ENCODE measurements around the gene TSR1. TPM values are rescaled to one million over a fixed set of nuclear protein-coding genes. Genes with fewer than 3 reads are reported as not detected.

The TSR1 gene
- total and polyA plus RNA-seq, 7 donors: 6.7 to 56.3 (median 21.9) TPM

DNA sequence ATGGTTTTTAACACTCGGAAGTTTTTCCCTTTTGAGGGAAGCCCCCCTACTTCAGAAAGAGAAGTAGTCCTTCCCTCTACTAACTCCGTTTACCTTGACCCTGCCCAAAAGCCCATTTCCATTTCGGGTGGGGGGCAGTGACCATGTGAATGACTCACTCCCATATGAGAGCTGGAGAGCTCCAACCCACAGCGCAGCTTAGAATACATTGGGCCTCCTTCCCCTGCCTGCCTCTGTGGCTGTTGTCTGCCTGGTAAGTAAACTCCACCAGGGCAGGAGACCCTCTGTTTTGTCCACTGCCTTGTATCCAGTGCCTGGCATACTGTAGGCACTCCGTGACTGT, 2.0 kb upstream of the TSR1 start:
- Histone ChIP-seq H3K27me3 (no peaks in the 10 kb centered on the region), H3K9me3 (no peaks in the 10 kb centered on the region), H3K36me3 (peaks cover 1 to 28% (median 15%) of the 10 kb centered on the region in 4 donors), H3K4me1 (peaks cover 0 to 33% (median 20%) of the 10 kb centered on the region in 4 donors), H3K27ac (peak overlapping the region; percentile 89 to 97 (median 93)), H3K4me3 (peak overlapping the region; percentile 66 to 100 (median 96))
- 15 to 30% methylated on average over 5 of the region's 5 CpGs for WGBS, 2 donors
- TF ChIP-seq, protein P1, sequence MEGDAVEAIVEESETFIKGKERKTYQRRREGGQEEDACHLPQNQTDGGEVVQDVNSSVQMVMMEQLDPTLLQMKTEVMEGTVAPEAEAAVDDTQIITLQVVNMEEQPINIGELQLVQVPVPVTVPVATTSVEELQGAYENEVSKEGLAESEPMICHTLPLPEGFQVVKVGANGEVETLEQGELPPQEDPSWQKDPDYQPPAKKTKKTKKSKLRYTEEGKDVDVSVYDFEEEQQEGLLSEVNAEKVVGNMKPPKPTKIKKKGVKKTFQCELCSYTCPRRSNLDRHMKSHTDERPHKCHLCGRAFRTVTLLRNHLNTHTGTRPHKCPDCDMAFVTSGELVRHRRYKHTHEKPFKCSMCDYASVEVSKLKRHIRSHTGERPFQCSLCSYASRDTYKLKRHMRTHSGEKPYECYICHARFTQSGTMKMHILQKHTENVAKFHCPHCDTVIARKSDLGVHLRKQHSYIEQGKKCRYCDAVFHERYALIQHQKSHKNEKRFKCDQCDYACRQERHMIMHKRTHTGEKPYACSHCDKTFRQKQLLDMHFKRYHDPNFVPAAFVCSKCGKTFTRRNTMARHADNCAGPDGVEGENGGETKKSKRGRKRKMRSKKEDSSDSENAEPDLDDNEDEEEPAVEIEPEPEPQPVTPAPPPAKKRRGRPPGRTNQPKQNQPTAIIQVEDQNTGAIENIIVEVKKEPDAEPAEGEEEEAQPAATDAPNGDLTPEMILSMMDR (IDR thresholded peaks at IDR 0.05): no peak
- TF ChIP-seq EP300 (IDR thresholded peaks at IDR 0.05) (no peak), POLR2A (IDR thresholded peaks at IDR 0.05) (no peak), POLR2AphosphoS5 (IDR thresholded peaks at IDR 0.05) (no peak)
- intact Hi-C loops (cut with DNase I): loop anchor here (10.0 kb wide), 1 partner anchor 77 kb away; no protein-coding TSS in a partner anchor
- DNase-seq: peak; percentile 66

DNA sequence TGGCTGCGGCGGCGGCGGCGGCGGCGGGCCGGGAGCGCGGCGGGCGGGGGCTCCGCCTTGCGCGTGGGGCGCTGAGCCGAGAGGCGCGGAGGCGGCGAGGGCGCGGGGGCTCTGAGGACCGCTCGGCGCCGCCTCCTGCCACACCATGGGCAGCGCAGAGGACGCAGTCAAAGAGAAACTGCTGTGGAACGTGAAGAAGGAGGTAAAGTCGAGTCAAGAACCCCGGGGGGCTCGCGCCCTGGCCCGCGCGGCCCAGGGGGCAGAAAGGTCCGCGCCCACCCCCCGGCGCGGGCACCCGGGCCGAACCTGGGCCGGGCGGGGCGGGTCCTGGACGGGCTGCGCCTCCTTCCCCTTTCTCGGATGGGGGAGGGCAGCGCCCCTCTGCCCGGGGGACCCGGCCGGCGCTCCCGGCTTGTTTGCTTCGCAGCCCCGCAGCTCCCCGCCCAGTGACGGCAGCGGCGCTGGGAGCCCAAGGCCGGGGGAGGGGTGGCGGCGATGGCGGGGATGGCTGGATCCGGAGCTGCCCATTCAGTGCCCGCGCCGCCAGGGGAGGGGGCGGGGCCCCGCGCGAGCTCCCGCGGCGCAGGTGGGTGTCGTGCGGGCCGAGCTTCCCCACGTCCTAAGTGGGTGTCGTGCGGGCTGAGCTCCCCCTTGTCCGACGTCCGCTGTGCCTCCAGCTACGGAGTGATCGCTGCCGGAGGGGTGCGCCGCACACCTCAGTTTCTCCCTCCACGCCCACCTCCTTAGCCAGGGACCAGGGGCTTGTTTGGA, 1.5 kb upstream of the TSR1 start:
- intact Hi-C loops (cut with DNase I): loop anchor here (2.0 to 10.0 kb wide), 2 partner anchors 35 to 77 kb away; partner anchors contain the start of genes SMG6 and SRR
- WGBS, 2 donors: 1% methylated on average over 92 of the region's 92 CpGs
- peak overlapping the region; percentile 66 to 100 (median 96) for H3K4me3 ChIP-seq
- TF ChIP-seq POLR2A (IDR thresholded peaks at IDR 0.05) (no peak), POLR2AphosphoS5 (IDR thresholded peaks at IDR 0.05) (peak; percentile 54 to 78 (median 66))
- DNase-seq: peak; percentile 83
- H3K4me1 ChIP-seq: peaks cover 0 to 33% (median 20%) of the 10 kb centered on the region in 4 donors
- H3K9me3 ChIP-seq: no peaks in the 10 kb centered on the region
- H3K27me3 ChIP-seq: no peaks in the 10 kb centered on the region
- peak overlapping the region; percentile 89 to 97 (median 93) for H3K27ac ChIP-seq
- peaks cover 5 to 32% (median 21%) of the 10 kb centered on the region in 4 donors for H3K36me3 ChIP-seq

DNA sequence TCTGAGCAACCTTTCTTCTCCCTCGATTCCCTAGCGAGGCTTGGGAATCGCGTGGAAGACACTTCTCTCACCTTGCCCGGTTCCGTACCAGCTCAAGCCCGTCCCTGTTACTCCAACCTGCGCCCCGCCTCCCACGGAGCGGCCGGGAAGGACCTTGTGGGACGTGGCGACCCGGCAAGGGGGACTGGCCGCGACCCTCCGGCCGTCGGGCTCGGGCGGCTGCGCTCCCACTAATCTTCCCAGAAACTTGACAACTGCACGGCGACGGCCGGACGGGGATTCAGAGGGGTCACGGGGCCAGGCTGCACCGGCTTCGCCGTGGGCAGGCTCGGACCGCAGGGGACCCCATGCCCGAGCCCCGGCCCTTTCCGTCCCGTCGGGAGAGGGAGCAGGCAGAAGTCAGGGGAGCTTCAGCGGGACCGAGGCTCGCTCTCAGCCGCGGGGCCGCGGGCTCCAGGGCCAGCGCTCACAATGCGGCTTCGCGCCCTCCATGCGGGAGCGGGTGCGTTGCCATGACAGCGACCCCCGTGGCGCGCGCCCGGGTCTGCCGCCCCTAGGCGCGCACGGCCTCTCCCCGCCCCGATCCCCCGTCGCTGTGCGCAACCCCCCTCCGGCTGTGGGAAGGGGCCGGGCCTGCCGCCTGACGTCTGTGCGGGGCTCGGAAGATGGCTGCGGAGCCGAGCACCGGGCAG, 741 bp upstream of the TSR1 start, which contains the start of gene SGSM2:
Gene SGSM2, plus strand, starts transcription at position 650 of the 692 bp plus-strand sequence. CDS start 188 bp downstream, outside the sequence.
- H3K4me1 ChIP-seq: peaks cover 0 to 33% (median 20%) of the 10 kb centered on the region in 4 donors
- peaks cover 5 to 39% (median 27%) of the 10 kb centered on the region in 4 donors for H3K36me3 ChIP-seq
- intact Hi-C loops (cut with DNase I): loop anchor here (2.0 to 10.0 kb wide), 2 partner anchors 34 to 78 kb away; partner anchors contain the start of genes SMG6 and SRR
- TF ChIP-seq POLR2AphosphoS5 (IDR thresholded peaks at IDR 0.05) (peak; percentile 2 to 35 (median 7)), EP300 (IDR thresholded peaks at IDR 0.05) (no peak)
- DNase-seq: peak; percentile 85
- no peaks in the 10 kb centered on the region for H3K27me3 ChIP-seq
- H3K4me3 ChIP-seq: peak within 1 kb of the TSS; percentile 66 to 100 (median 96)
- H3K9me3 ChIP-seq: no peaks in the 10 kb centered on the region
- H3K27ac ChIP-seq: peak within 1 kb of the TSS; percentile 89 to 97 (median 93)
- 1% methylated on average over 77 of the region's 77 CpGs for WGBS, 2 donors

DNA sequence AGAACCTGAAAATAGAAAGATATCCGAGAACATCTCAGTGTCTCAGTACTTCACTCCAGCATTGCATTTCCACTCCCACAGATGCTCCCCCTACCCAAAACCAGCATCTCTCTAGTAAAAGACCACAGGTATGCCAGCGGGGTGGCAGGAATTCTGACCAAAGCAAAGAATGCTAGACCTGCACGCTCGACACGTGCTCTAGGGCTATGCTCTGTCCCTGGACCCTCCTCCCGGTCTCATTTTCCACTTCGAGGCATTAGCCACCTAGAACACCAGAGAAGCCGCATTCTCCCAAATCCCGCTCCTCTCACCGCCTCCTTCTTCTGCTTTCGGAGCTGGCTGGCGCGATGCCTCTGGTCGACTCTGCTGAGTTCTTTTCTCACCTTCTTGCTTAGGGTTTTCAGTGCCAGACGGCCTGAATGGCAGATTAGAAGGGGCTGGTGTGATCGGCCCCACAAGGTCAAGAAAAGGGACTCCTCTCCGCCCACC, 487 bp downstream of the TSR1 start:
- Histone ChIP-seq H3K27me3 (no peaks in the 10 kb centered on the region), H3K36me3 (peaks cover 18 to 46% (median 38%) of the 10 kb centered on the region in 4 donors), H3K4me1 (peaks cover 0 to 33% (median 20%) of the 10 kb centered on the region in 4 donors), H3K27ac (peak overlapping the region; percentile 89 to 97 (median 93)), H3K4me3 (peak overlapping the region; percentile 66 to 100 (median 96)), H3K9me3 (no peaks in the 10 kb centered on the region)
- DNase-seq: peak; percentile 56
- intact Hi-C loops (cut with DNase I): loop anchor here (2.0 to 10.0 kb wide), 2 partner anchors 33 to 79 kb away; partner anchors contain the start of genes SMG6 and SRR
- TF ChIP-seq POLR2A (IDR thresholded peaks at IDR 0.05): no peak
- TF ChIP-seq, protein P1 (IDR thresholded peaks at IDR 0.05): no peak
- TF ChIP-seq EP300 (IDR thresholded peaks at IDR 0.05): no peak
- 1 to 3% methylated on average over 17 of the region's 17 CpGs for WGBS, 2 donors

DNA sequence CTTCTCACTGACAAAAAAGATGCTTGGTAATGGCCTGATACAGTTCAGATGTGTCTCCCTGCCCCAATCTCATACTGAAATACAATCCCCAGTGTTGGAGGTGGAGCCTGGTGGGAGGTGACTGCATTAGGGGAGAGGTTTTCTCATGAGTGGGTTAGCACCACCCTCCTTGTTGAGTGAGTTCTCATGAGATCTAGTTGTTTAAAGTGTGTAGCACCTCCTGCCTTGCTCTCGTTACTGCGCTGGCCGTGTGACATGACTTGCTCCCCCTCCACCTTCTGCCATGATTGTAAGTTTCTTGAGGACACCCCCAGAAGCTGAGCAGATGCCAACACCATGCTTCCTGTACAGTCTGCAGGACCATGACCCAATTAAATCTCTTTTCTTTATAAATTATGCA, 5.0 kb downstream of the TSR1 start:
- WGBS, 2 donors: 56 to 61% methylated on average over 3 of the region's 3 CpGs
- H3K36me3 ChIP-seq: peaks cover 26 to 89% (median 61%) of the 10 kb centered on the region in 4 donors
- TF ChIP-seq, protein P1 (IDR thresholded peaks at IDR 0.05): no peak
- no peak for TF ChIP-seq POLR2A (IDR thresholded peaks at IDR 0.05)
- no peak for TF ChIP-seq POLR2AphosphoS5 (IDR thresholded peaks at IDR 0.05)
- no peak for TF ChIP-seq EP300 (IDR thresholded peaks at IDR 0.05)

More for the DNA sequence above, 5.0 kb downstream of the TSR1 start:
- DNase-seq: no peak
- H3K4me1 ChIP-seq: peaks cover 0 to 18% (median 13%) of the 10 kb centered on the region in 4 donors
- no peak overlapping the region for H3K27ac ChIP-seq
- no peaks in the 10 kb centered on the region for H3K27me3 ChIP-seq
- intact Hi-C loops (cut with DNase I): loop anchor here (10.0 kb wide), 1 partner anchor 83 kb away; no protein-coding TSS in a partner anchor
- H3K4me3 ChIP-seq: no peak overlapping the region
- no peaks in the 10 kb centered on the region for H3K9me3 ChIP-seq

Measured in sigmoid colon (tissue), 7 donors.